Daoy (cell line): Measurements from ENCODE around the gene IL17RC. TPM values are rescaled to one million over a fixed set of nuclear protein-coding genes. Genes with fewer than 3 reads are reported as not detected.

Source experiments
- DNase-seq: peaks from one replicate; pipeline ENCODE4 v3.0.0-alpha.2; 2015; ENCODE audit warnings: low read depth
- total RNA-seq: library from RNA; depleted of rRNA; stranded (reverse); fragments of >200 nt; shearing (Covaris generic); gene quantifications from 2 replicates; pipeline ENCODE4 v1.2.3, GENCODE V29; 2014

IL17RC gene
- total RNA-seq, 1 experiment from 2014 or later, result 6.7 TPM

DNA sequence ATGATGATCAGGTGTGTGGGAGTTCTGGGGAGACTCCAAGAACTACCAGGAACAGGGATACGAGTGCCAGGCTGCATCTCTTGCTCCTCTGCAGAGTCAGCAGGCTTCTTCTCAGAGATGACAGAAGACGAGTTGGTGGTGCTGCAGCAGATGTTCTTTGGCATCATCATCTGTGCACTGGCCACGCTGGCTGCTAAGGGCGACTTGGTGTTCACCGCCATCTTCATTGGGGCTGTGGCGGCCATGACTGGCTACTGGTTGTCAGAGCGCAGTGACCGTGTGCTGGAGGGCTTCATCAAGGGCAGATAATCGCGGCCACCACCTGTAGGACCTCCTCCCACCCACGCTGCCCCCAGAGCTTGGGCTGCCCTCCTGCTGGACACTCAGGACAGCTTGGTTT lies 27.4 kb downstream of the IL17RC start:
- DNase-seq, result no peak

GRCh38 chr3:9945358-9945757 lies 28.5 kb downstream of the IL17RC start:
- no peak for DNase-seq

GRCh38 chr3:9946112-9947024 lies 29.5 kb downstream of the IL17RC start:
- DNase-seq, result peak; percentile 94

- DNase-seq, result peak; percentile 84
These were observed 30.4 kb downstream of the IL17RC start for GRCh38 chr3:9947025-9947995.

DNA sequence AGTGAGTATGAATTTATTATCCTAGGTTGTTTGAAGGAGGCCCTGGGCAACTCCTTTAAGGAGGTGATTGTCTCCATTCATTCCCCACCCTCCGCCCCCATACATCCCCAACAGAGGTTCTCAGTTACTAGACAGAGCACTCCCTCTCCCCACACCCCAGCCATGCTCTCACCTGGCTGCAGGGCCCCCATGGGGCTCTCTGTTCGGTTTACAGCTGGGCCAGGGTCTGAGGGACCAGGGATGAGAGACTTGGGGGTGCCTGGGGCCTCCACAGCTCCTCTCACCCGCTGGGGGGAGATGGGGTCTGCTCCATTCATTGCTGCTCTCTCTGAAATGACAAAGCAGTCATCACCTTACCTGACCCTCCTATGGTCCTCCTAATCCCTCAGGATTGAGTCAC lies 31.7 kb downstream of the IL17RC start:
- DNase-seq, result no peak

DNA sequence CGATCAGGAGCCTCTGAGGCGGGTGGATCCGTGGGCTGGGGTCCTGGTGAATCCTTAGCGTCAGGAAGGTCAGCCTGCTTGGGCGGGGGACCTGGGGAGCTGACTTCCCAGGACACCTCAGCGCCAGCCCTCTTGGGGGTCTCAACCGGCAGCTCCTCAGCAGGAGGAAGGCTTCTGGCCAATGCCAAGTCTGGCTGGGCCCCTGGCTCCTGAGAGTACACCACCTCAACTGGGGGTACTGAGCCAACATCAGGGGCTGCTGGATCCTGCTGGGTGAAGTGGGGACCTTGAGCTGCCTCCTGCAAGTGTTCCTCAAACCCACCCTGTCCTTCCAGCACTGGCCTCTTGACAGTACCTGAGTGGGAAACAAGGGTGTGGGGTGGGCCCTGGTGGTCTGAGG lies 32.2 kb downstream of the IL17RC start:
- DNase-seq, result no peak

GRCh38 chr3:9949626-9950025 lies 32.7 kb downstream of the IL17RC start:
- DNase-seq, result no peak

DNA sequence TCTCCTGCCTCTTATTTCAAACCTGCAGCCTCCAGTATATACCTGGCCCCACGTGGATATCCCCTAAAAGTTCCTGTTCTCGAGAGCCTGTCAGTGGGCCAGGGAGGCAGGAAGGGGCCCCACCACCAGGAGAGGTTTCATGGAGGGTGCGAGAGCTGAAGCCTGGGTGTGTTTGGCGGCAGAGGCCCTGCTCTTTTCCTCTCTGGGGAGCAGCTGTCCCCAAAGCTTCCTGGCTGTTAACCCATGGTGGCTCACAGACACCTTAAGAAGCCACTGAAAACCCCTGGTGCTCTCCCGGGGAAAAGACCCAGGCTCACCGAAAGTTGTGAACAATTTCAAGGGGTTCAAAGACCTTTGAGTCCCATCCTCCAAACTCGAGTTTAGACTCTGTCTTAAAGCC lies 34.2 kb downstream of the IL17RC start:
- DNase-seq, result no peak

DNA sequence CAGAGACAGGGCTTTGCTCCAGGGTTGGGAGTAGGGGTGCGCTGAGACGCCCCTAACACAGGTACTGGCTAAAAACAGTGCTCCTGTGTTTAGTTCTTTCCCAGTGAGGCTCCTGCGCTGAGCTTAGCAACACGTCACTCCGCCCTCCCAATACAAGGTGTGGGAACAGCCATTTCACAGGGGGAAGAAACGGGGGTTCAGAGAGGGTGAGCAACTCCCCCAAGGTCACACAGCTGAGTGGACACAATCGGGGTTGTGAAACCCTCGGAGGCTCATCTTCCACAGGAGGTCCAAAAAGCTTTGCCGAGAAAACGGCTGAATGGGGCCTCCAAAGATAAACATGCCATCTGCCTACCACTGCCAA lies 34.7 kb downstream of the IL17RC start:
- DNase-seq, result no peak

GRCh38 chr3:9951962-9952805 lies 35.3 kb downstream of the IL17RC start, which contains the start of gene PRRT3:
TSS of gene PRRT3 (minus strand) at chr3:9952408. CDS start at chr3:9950115, 2,293 bp downstream.
- peak; percentile 48 for DNase-seq

DNA sequence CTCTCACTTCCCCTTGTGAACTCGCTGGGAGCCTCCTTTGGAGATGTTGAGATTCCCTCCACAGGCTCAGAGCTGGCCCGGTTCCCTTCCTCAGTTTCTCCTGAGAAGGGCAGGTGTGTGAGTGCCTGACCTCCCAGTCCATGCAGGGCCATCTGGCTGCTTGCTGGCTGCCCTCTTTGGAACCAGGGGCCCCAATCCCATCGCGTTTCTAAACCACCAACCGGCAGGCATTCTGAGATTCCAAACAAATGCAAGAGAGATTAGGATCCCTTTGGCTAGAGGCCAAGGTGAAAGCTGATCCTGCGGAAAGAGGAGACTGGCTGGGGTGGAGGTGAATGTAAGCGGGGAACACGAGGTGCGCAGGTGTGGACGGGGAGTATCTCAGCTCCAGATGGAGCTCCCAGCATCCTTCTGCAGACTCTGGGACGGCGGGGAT lies 38.2 kb downstream of the IL17RC start:
- DNase-seq, result peak; percentile 25

GRCh38 chr3:9955611-9956352 lies 38.9 kb downstream of the IL17RC start:
- peak; percentile 20 for DNase-seq

- no peak for DNase-seq
These were observed 40.3 kb downstream of the IL17RC start for GRCh38 chr3:9957214-9957613.

DNA sequence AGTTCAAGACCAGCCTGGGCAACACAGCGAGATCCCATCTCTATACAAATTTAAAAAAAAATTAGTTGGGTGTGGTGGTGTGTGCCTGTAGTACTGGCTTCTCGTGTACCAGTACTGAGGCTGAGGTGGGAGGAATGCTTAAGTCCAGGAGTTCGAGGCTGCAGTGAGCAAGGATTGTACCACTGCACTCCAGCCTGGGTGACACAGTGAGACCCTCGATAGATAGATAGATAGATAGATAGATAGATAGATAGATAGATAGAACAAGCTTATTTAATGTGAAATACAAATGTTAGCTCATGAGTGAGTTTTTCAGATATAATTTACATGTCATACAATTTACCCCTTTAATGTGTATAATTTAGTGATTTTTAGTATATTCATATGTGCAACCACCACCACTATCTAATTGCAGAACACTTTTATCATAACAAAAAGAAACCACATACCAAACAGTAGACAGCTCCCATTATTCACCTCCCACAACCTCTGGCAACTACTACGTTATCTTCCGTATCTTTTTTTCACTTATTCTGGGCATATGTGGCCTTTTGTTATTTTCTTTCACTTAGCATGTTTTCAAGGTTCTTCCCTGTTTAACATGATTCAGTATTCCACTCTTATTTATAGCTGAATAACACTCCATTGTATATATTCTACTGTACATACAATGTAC lies 48.4 kb downstream of the IL17RC start:
- DNase-seq, result no peak

DNA sequence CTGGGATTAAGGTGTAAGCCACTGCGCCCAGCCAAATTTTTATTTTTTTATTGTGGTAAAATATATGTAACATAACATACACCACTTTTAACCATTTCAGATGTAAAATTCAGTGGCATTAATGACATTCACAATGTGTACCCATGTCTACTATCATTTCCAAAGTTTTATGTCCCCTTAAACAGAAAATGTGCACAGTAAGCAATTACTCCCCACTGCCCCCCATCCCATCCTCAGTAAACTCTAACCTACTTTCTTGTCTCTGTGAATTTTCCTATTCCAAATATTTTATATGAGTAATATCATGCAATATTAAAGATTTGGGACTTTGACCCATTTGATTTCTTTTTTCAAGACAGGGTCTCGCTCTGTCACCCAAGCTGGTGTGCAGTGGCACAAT lies 49.9 kb downstream of the IL17RC start:
- no peak for DNase-seq

GRCh38 chr3:9969632-9970019 lies 52.7 kb downstream of the IL17RC start:
- no peak for DNase-seq

- DNase-seq, result peak; percentile 29
These were observed 53.2 kb downstream of the IL17RC start for GRCh38 chr3:9970020-9970652.

- DNase-seq, result peak; percentile 96
These were observed 60.1 kb downstream of the IL17RC start for GRCh38 chr3:9976721-9977709.
